GM13976 (cell line): ENCODE results near the gene PRKAR1B.

ENCODE experiments used
- DNase-seq: peaks from one replicate; pipeline ENCODE4 v3.0.0; 2012; ENCODE audit warnings: low spot score
- CTCF ChIP-seq: IDR thresholded peaks from 2 replicates; pipeline ENCODE4 v1.5.1; 2012; ENCODE audit warnings: borderline replicate concordance, mild to moderate bottlenecking; ENCODE audit not compliant: insufficient read depth; ENCODE audit errors: extremely low read depth, missing control alignments, control extremely low read depth
- in situ Hi-C: fragments of 300-500 bp; cut with MboI; formaldehyde crosslinking; loops from one replicate; pipeline ENCODE4 v1.12.0; 2022; ENCODE audit warnings: low sequenced_read_pairs, mixed read lengths, inconsistent platforms; ENCODE audit not compliant: unreplicated experiment

PRKAR1B gene

DNA sequence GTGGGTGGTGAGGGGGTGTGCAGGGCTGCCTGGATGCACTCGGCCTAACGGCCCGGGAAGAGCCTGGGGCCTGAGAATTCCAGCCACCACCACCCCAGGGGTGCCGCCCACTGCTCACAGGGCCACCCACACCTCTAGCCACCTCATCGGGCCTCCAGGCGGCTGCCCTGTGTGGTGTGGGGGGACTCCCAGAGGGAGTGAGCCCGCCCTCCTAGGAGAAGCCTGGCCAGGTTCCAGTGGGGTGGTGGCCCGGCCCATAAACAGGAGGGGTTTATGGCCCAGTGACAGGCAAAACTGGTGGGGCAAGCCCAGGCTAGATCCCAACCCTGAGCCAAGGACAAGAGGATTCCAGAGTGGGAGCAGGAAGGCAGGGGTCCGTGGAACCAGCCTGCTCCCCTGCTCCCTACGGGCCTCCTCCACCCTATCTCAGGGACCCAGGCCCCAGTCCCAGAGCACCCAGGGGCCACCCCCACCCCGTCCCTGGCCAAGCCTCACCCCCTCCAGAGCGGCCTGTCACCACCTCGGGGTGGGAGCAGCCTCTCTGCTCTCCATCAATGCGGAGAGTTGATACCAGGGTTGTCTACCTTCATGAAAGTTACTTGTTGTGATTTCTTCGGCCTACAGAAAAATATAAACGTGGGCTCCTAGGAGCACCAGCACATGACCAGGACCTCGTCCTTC lies 187.2 kb downstream of the PRKAR1B start:
- in situ Hi-C loops, result no loop called here
- no peak for DNase-seq
- TF ChIP-seq CTCF, result no peak

DNA sequence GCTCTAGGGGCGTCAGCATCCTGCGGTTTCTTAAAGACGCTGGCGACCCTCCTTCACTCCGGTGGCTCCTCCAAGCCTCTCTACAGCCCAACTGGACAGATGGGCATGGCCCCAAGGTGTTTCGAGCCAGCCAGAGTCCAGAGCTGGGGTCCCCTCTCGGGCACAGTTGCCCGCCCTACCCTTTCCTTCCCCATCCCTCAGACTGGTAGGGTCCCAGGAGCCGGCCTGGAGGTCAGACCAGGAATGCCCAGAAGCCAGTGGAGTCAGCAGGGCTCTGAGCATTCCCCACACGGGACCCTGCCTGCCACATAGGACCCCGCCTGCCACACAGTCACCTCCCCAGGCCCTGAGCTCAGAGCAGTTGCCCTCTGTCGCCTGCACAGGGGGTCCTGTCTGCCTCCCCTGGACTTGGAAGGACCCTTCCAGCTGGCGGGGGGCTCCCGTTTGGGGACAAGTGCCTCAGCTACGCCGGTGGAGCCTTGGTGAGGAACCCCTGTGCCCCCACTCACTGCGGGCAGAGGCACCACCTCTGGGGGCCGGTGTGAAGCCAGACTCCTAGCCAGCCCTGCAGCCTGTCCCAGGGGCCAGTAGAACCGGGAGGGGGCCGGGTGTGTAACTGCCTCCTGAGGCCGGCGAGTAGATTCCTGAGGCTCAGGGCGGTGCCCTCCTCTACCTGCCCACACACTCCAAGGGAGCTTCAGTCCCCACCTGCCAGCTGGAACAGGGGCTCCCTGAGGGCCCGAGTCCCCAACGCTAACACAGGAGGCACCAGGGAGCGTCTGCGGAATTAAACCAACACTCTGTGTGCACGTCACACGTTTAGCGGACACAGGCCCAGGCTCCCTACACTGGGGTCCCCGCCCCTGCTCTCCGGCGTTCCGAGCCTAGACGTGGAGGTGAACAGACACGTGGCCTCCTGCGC lies 188.1 kb downstream of the PRKAR1B start:
- no peak for DNase-seq
- in situ Hi-C loops, result no loop called here
- no peak for TF ChIP-seq CTCF

DNA sequence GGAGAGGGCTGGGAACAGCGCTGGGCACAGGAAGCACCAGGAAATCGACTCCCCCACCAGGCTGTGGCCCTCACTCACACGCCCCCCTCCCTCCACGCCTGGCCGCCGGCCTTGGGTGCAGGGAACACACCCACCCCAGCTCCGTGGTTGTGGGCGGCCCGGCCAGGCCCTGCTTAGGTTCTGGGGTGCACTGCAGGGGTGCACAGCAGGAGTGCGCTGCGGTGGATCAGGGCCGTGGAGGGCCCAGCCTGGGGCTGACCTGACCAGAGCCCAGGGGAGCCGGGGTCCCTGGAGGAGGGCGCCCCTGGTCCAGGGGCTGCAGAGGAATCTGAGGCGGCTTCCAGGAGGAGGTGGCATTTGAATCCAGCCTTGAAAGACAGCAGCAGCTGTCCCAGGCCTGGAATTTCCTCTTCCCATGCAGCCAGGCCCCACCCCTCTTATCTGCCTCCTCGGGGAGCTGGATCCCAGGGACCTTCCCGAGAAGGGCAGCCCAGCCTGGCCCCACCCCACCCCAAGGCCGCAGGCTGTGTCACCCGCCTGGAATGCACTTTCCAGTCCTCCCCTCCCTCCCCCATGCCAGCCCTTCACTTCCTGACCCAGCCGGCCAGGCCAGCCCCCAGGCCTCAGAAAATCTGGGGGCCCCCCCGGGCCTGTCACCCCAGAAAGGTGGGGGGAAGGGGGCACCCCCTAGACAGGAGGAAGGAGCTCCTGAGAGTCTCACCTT lies 189.0 kb downstream of the PRKAR1B start:
- no peak for DNase-seq
- no peak for TF ChIP-seq CTCF
- in situ Hi-C loops, result no loop called here

DNA sequence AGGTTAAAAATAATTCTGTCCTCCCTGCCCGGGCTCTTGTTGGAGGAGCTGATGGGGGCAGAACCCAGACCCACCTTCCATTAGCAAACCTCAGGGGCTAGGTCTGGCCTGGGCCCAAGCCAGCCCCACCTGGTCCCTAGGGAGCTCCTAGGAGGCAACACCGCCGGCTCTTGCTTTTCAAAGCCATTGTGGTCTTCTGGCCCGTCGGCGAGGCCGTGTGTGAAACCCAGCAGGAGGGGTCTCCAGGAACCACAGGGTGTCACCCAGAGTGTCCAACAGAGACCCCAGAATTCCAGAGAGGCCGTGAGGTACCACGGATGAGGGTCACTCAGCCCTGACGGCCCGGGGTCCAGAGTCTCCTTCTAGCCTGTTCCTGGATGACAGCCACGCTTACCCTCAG lies 190.8 kb downstream of the PRKAR1B start:
- no peak for DNase-seq

GRCh38 chr7:534959-535358 lies 192.1 kb downstream of the PRKAR1B start:
- no peak for TF ChIP-seq CTCF
- in situ Hi-C loops, result no loop called here
- no peak for DNase-seq

More for the DNA sequence above, 190.8 kb downstream of the PRKAR1B start:
- in situ Hi-C loops, result no loop called here
- no peak for TF ChIP-seq CTCF

GRCh38 chr7:534075-534474 lies 193.0 kb downstream of the PRKAR1B start:
- DNase-seq, result no peak
- no peak for TF ChIP-seq CTCF
- in situ Hi-C loops, result no loop called here
